ENCODE results near the gene SCPEP1. TPM values are rescaled to one million over a fixed set of nuclear protein-coding genes. Genes with fewer than 3 reads are reported as not detected.

The SCPEP1 gene
- total RNA-seq, 6 experiments from 2014 or later: 9.2 to 35.4 (median 24.8) TPM

DNA sequence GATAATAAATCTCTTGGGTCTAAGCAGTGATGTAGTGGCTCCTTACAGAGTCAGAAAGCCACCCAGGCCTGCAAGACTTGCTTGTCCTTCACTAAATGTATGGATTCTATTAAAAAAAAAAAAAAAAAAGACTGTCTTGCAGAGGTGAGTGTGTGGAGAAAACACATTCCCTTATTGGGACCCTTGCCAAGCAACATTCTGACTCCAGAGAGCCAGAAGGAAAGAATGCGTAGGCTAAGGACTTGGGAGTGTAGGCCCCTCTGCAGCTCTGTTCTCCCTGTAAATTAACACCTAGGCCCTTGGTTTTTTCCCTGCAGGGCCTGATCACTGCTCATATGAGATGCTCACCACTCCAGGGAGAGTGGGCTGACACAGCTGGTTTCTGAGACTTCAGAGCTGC lies 17.8 kb downstream of the SCPEP1 start:
- no peak for TF ChIP-seq POLR2A (IDR thresholded peaks at IDR 0.05)
- no peak for TF ChIP-seq CTCF (IDR thresholded peaks at IDR 0.05)
- H3K27me3 ChIP-seq: no peaks in the 10 kb centered on the region
- peaks cover 0 to 34% (median 0%) of the 10 kb centered on the region in 4 donors for H3K36me3 ChIP-seq
- no peak overlapping the region for H3K27ac ChIP-seq
- H3K4me1 ChIP-seq: no peaks in the 10 kb centered on the region
- WGBS (ENCODE audit: insufficient coverage, low coverage, low lambda C conversion rate, missing lambda C conversion rate): 100% methylated on average over 1 of the region's 1 CpG
- no peak overlapping the region for H3K4me3 ChIP-seq
- intact Hi-C loops (cut with DNase I): no loop called here
- no peaks in the 10 kb centered on the region for H3K9me3 ChIP-seq
- no peak for ATAC-seq
- no peak for DNase-seq

- Histone ChIP-seq H3K27me3 (no peaks in the 10 kb centered on the region), H3K4me3 (no peak overlapping the region), H3K36me3 (peaks cover 0 to 43% (median 0%) of the 10 kb centered on the region in 4 donors), H3K9me3 (no peaks in the 10 kb centered on the region), H3K4me1 (no peaks in the 10 kb centered on the region), H3K27ac (no peak overlapping the region)
- intact Hi-C loops (cut with DNase I): no loop called here
- no peak for TF ChIP-seq CTCF (IDR thresholded peaks at IDR 0.05)
- ATAC-seq (no peak), DNase-seq (no peak)
- WGBS (ENCODE audit: insufficient coverage, low coverage, low lambda C conversion rate, missing lambda C conversion rate): 94% methylated on average over 2 of the region's 2 CpGs
Measured at GRCh38 chr17:56997313-56997712, 19.4 kb downstream of the SCPEP1 start.

GRCh38 chr17:57001541-57001940 lies 23.6 kb downstream of the SCPEP1 start:
- WGBS (ENCODE audit: insufficient coverage, low coverage, low lambda C conversion rate, missing lambda C conversion rate): 81% methylated on average over 5 of the region's 7 CpGs
- TF ChIP-seq POLR2A (IDR thresholded peaks at IDR 0.05): no peak
- no peak for TF ChIP-seq CTCF (IDR thresholded peaks at IDR 0.05)

DNA sequence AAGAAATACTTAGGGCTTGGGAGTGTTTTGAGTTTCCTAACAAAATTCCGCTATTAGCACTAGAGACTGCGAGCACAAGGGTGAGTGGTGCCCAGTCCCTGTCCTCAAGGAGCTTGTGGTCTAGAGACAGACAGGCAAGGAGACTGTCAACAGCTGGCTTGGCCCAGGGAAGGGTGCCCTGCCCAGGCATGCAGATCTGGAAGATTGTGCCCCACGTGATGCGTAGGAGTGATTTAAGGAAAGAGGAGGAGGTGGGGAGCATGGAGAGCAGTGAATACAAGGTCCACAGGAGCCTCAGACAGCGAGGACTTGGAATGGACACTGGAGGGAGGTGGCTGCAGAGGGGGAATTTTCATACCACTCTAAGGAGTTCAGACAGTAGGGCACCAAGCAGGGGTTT lies 25.0 kb downstream of the SCPEP1 start:
- Histone ChIP-seq H3K9me3 (no peaks in the 10 kb centered on the region), H3K27me3 (no peaks in the 10 kb centered on the region), H3K4me1 (no peaks in the 10 kb centered on the region), H3K4me3 (no peak overlapping the region), H3K27ac (no peak overlapping the region), H3K36me3 (peaks cover 0 to 18% (median 0%) of the 10 kb centered on the region in 4 donors)
- ATAC-seq: no peak
- 90% methylated on average over 5 of the region's 5 CpGs for WGBS (ENCODE audit: insufficient coverage, low coverage, low lambda C conversion rate, missing lambda C conversion rate)
- no peak for DNase-seq
- no peak for TF ChIP-seq POLR2A (IDR thresholded peaks at IDR 0.05)
- no peak for TF ChIP-seq CTCF (IDR thresholded peaks at IDR 0.05)
- intact Hi-C loops (cut with DNase I): no loop called here

More at GRCh38 chr17:57001541-57001940, 23.6 kb downstream of the SCPEP1 start:
- intact Hi-C loops (cut with DNase I): no loop called here
- H3K27ac ChIP-seq: no peak overlapping the region
- ATAC-seq (no peak), DNase-seq (no peak)
- H3K4me1 ChIP-seq: no peaks in the 10 kb centered on the region
- H3K4me3 ChIP-seq: no peak overlapping the region
- peaks cover 0 to 30% (median 0%) of the 10 kb centered on the region in 4 donors for H3K36me3 ChIP-seq
- H3K9me3 ChIP-seq: no peaks in the 10 kb centered on the region
- H3K27me3 ChIP-seq: no peaks in the 10 kb centered on the region

Data from right lobe of liver (tissue), 6 donors.